HPDE6-E6E7 (cell line): ENCODE data around the gene SLC38A2.

Experiments used
- DNase-seq: peaks from one replicate; pipeline ENCODE4 v3.0.0; 2011; ENCODE audit warnings: missing footprints; ENCODE audit errors: extremely low spot score

Gene SLC38A2

GRCh38 chr12:46395388-46395787, 22.8 kb upstream of the SLC38A2 start:
- DNase-seq: no peak

GRCh38 chr12:46391630-46392029, 19.1 kb upstream of the SLC38A2 start:
- DNase-seq: no peak

GRCh38 chr12:46390881-46391280, 18.3 kb upstream of the SLC38A2 start:
- DNase-seq: no peak

- DNase-seq: no peak
These were observed 17.7 kb upstream of the SLC38A2 start for GRCh38 chr12:46390304-46390703.

- DNase-seq: no peak
These were observed 16.6 kb upstream of the SLC38A2 start for GRCh38 chr12:46389031-46389616.

- no peak for DNase-seq
These were observed 16.0 kb upstream of the SLC38A2 start for GRCh38 chr12:46388427-46389021.

- DNase-seq: no peak
These were observed 15.1 kb upstream of the SLC38A2 start for GRCh38 chr12:46387670-46388069.

- no peak for DNase-seq
These were observed 14.5 kb upstream of the SLC38A2 start for GRCh38 chr12:46386877-46387629.

- DNase-seq: no peak
These were observed 13.8 kb upstream of the SLC38A2 start for GRCh38 chr12:46386360-46386867.

- DNase-seq: no peak
These were observed 12.9 kb upstream of the SLC38A2 start for GRCh38 chr12:46385438-46385837.

GRCh38 chr12:46384451-46385309, 12.1 kb upstream of the SLC38A2 start:
- DNase-seq: no peak

GRCh38 chr12:46383654-46384450, 11.3 kb upstream of the SLC38A2 start:
- DNase-seq: peak; percentile 42

GRCh38 chr12:46382964-46383653, 10.5 kb upstream of the SLC38A2 start:
- DNase-seq: peak; percentile 60

- no peak for DNase-seq
These were observed 9.9 kb upstream of the SLC38A2 start for GRCh38 chr12:46382408-46382963.

- DNase-seq: no peak
These were observed 8.3 kb upstream of the SLC38A2 start for GRCh38 chr12:46380881-46381280.

GRCh38 chr12:46380022-46380796, 7.6 kb upstream of the SLC38A2 start:
- DNase-seq: no peak

GRCh38 chr12:46379352-46379751, 6.8 kb upstream of the SLC38A2 start:
- DNase-seq: no peak

GRCh38 chr12:46378530-46378929, 6.0 kb upstream of the SLC38A2 start:
- no peak for DNase-seq

- DNase-seq: no peak
These were observed 5.1 kb upstream of the SLC38A2 start for GRCh38 chr12:46377678-46378077.
